H54 (cell line): ENCODE data around the gene HABP4.
A peak's percentile ranks its signal among the peaks of the same experiment; 100 is the strongest.

ENCODE experiments used
- DNase-seq: peaks from one replicate; pipeline ENCODE4 v3.0.0; 2011; ENCODE audit warnings: low spot score, mixed read lengths; ENCODE audit not compliant: insufficient read length
- FAIRE-seq: peaks from 3 replicates; lab custom pipeline; 2011; peaks lifted over from hg19 to GRCh38; lab: Jason Lieb, UNC
- POLR2A ChIP-seq: IDR thresholded peaks from 2 replicates; pipeline ENCODE4 v1.6.1; 2011; ENCODE audit warnings: low read depth, mild to moderate bottlenecking, low read length

The HABP4 gene

GRCh38 chr9:96449845-96450612 is at the start of gene HABP4:
HABP4 (plus strand) TSS chr9:96450169; CDS start chr9:96450280, 111 bp downstream.
- FAIRE-seq = peak; percentile 90
- peak; percentile 96 for TF ChIP-seq POLR2A

GRCh38 chr9:96408409-96409280 is 41.3 kb upstream of the HABP4 start:
- FAIRE-seq (peak; percentile 55), DNase-seq (no peak)
- no peak for TF ChIP-seq POLR2A

More at GRCh38 chr9:96449845-96450612, at the start of gene HABP4:
- peak; percentile 99 for DNase-seq

- no peak for FAIRE-seq
- no peak for DNase-seq
- no peak for TF ChIP-seq POLR2A
These were observed 38.7 kb upstream of the HABP4 start for GRCh38 chr9:96411129-96411838.

- FAIRE-seq (no peak), DNase-seq (no peak)
- TF ChIP-seq POLR2A = no peak
These were observed 37.6 kb upstream of the HABP4 start for GRCh38 chr9:96412174-96412913.

GRCh38 chr9:96413302-96414221 is 36.4 kb upstream of the HABP4 start:
- FAIRE-seq (peak; percentile 11), DNase-seq (no peak)
- TF ChIP-seq POLR2A = no peak

- DNase-seq (peak; percentile 89), FAIRE-seq (peak; percentile 77)
- peak; percentile 27; the same call in 1 of the 2 replicates for TF ChIP-seq POLR2A
These were observed 32.9 kb upstream of the HABP4 start for GRCh38 chr9:96417051-96417586.

GRCh38 chr9:96417661-96418082 is 32.3 kb upstream of the HABP4 start:
- no peak; the same call in 1 of the 2 replicates for TF ChIP-seq POLR2A
- peak; percentile 34 for DNase-seq
- no peak for FAIRE-seq

- peak; percentile 66 for TF ChIP-seq POLR2A
- peak; percentile 50 for FAIRE-seq
- DNase-seq = peak; percentile 97
These were observed 31.7 kb upstream of the HABP4 start, which contains the start of gene ZNF367 for GRCh38 chr9:96418083-96418919. ZNF367 (minus strand) TSS chr9:96418370; CDS start chr9:96418032, 338 bp downstream.

- TF ChIP-seq POLR2A = peak; percentile 61
- DNase-seq (peak; percentile 78), FAIRE-seq (peak; percentile 55)
These were observed 30.9 kb upstream of the HABP4 start for GRCh38 chr9:96418920-96419690.

GRCh38 chr9:96419691-96419969 is 30.3 kb upstream of the HABP4 start:
- DNase-seq = no peak
- no peak for TF ChIP-seq POLR2A
- FAIRE-seq = no peak
